Measurements from ENCODE around the gene LEFTY1. TPM values are rescaled to one million over a fixed set of nuclear protein-coding genes. Genes with fewer than 3 reads are reported as not detected.

LEFTY1 gene
- total and polyA plus RNA-seq, 9 of the 15 experiments (the other 6 are each of a cell fraction or from before 2014, with no cell fraction given), result 0.07 to 0.24 (median 0.17) TPM; not detected in 5

- TF ChIP-seq TRIM25 (IDR thresholded peaks at IDR 0.05; ENCODE audit: borderline replicate concordance) (no peak), SIRT6 (IDR thresholded peaks at IDR 0.05; ENCODE audit: low read depth, low read length) (no peak), ATF3 (IDR thresholded peaks at IDR 0.05) (peak; percentile 68), ATF3 (CRISPR knock-in tag; conservative IDR thresholded peaks at IDR 0.05) (peak; percentile 52; the same call in 1 of the 2 replicates), KLF1 (tag; IDR thresholded peaks at IDR 0.05) (peak; percentile 82), ZBTB2 (IDR thresholded peaks at IDR 0.05) (no peak; the same call in 1 of the 2 replicates), STAG1 (CRISPR knock-in tag; IDR thresholded peaks at IDR 0.05; ENCODE audit: borderline replicate concordance) (no peak; the same call in 1 of the 2 replicates), EWSR1 (IDR thresholded peaks at IDR 0.05; ENCODE audit: borderline replicate concordance, low read depth, partially characterized antibody) (no peak), LCOR (CRISPR knock-in tag; IDR thresholded peaks at IDR 0.05) (peak; percentile 76; the same call in 1 of the 2 replicates), FOXJ2 (tag; IDR thresholded peaks at IDR 0.05) (0 out of 2 replicates have a peak, but pooled peaks have one; percentile 41), ZNF77 (CRISPR knock-in tag; IDR thresholded peaks at IDR 0.05) (no peak), ZZZ3 (IDR thresholded peaks at IDR 0.05) (no peak), MYNN (IDR thresholded peaks at IDR 0.05) (no peak), MYNN (CRISPR knock-in tag; IDR thresholded peaks at IDR 0.05) (no peak), CTCFL (IDR thresholded peaks at IDR 0.05; ENCODE audit: borderline replicate concordance, insufficient read depth, low read depth, low read length, poor library complexity, severe bottlenecking) (no peak), GABPB2 (CRISPR knock-in tag; conservative IDR thresholded peaks at IDR 0.05) (no peak), CHAMP1 (IDR thresholded peaks at IDR 0.05) (no peak)
These were observed 35.0 kb upstream of the LEFTY1 start, which contains the start of gene PYCR2 (continued) for GRCh38 chr1:225923692-225924555.

All from K562 (cell line).